SK-N-SH (cell line): ENCODE data around the gene RAB15.
"Not testable (repeated sequence)": the region's sequence is repeated elsewhere in the genome, so short reads cannot be mapped to it uniquely, and the experiment has no call there.

ENCODE experiments used
- EZH2phosphoT487 ChIP-seq: fragments of 200-600 bp; sonication (generic); IDR thresholded peaks from 2 replicates; pipeline ENCODE4 v1.6.1; 2017; ENCODE audit warnings: low read depth, mixed run types, mild to moderate bottlenecking, antibody characterized with exemption, moderate library complexity, borderline replicate concordance
- SIN3A ChIP-seq: IDR thresholded peaks from 2 replicates; pipeline ENCODE4 v1.6.1; 2012; ENCODE audit warnings: low read depth, mild to moderate bottlenecking, low read length, moderate library complexity, borderline replicate concordance
- TF ChIP-seq, protein P1 (sequence below): fragments of 200-600 bp; sonication (generic); IDR thresholded peaks from 2 replicates; pipeline ENCODE4 v1.6.1; 2017; ENCODE audit warnings: antibody characterized with exemption, mild to moderate bottlenecking, moderate library complexity
- TF ChIP-seq, protein P2 (sequence below): IDR thresholded peaks from 2 replicates; pipeline ENCODE4; 2012

DNA sequence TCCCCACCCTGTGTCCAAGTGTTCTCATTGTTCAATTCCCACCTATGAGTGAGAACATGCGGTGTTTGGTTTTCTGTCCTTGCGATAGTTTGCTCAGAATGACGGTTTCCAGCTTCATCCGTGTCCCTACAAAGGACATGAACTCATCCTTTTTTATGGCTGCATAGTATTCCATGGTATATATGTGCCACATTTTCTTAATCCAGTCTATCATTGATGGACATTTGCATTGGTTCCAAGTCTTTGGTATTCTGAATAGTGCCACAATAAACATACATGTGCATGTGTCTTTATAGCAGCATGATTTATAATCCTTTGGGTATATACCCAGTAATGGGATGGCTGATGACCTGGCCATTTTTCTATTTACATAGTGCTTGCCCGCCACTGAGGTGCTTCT, 58.7 kb downstream of the RAB15 start:
- TF ChIP-seq EZH2phosphoT487, SIN3A: not testable (repeated sequence)
- TF ChIP-seq, protein P1, sequence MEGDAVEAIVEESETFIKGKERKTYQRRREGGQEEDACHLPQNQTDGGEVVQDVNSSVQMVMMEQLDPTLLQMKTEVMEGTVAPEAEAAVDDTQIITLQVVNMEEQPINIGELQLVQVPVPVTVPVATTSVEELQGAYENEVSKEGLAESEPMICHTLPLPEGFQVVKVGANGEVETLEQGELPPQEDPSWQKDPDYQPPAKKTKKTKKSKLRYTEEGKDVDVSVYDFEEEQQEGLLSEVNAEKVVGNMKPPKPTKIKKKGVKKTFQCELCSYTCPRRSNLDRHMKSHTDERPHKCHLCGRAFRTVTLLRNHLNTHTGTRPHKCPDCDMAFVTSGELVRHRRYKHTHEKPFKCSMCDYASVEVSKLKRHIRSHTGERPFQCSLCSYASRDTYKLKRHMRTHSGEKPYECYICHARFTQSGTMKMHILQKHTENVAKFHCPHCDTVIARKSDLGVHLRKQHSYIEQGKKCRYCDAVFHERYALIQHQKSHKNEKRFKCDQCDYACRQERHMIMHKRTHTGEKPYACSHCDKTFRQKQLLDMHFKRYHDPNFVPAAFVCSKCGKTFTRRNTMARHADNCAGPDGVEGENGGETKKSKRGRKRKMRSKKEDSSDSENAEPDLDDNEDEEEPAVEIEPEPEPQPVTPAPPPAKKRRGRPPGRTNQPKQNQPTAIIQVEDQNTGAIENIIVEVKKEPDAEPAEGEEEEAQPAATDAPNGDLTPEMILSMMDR, result not testable (repeated sequence)
- TF ChIP-seq, protein P2, sequence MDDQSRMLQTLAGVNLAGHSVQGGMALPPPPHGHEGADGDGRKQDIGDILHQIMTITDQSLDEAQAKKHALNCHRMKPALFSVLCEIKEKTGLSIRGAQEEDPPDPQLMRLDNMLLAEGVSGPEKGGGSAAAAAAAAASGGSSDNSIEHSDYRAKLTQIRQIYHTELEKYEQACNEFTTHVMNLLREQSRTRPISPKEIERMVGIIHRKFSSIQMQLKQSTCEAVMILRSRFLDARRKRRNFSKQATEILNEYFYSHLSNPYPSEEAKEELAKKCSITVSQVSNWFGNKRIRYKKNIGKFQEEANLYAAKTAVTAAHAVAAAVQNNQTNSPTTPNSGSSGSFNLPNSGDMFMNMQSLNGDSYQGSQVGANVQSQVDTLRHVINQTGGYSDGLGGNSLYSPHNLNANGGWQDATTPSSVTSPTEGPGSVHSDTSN, result not testable (repeated sequence)
